HepG2 (cell line): ENCODE measurements around the gene SLC6A17. TPM values are rescaled to one million over a fixed set of nuclear protein-coding genes. Genes with fewer than 3 reads are reported as not detected.
A peak's percentile ranks its signal among the peaks of the same experiment; 100 is the strongest.

Experiments
- ARNT2 ChIP-seq: sonication (generic); formaldehyde crosslinking; IDR thresholded peaks from 2 replicates; pipeline ENCODE4 v1.8.0; 2022; ENCODE audit warnings: mild to moderate bottlenecking, low read depth, missing genetic modification reagents, moderate library complexity
- E2F5 ChIP-seq: sonication (generic); formaldehyde crosslinking; conservative IDR thresholded peaks from 2 replicates; pipeline ENCODE4 v1.4.0; 2020; ENCODE audit warnings: missing genetic modification reagents
- ELF1 ChIP-seq: sonication (generic); formaldehyde crosslinking; IDR thresholded peaks from 2 replicates; pipeline ENCODE4 v1.4.0; 2020; ENCODE audit warnings: missing genetic modification reagents
- HOMEZ ChIP-seq: IDR thresholded peaks from 2 replicates; pipeline ENCODE4 v1.6.1; 2016; ENCODE audit warnings: low read depth
- KDM3A ChIP-seq: IDR thresholded peaks from 2 replicates; pipeline ENCODE4 v1.6.1; 2018; ENCODE audit warnings: low read depth, missing compliant biosample characterization
- NCOR1 ChIP-seq: fragments of 200-600 bp; sonication (generic); IDR thresholded peaks from 2 replicates; pipeline ENCODE4 v1.7.0; 2017; ENCODE audit warnings: antibody characterized with exemption, low read length, borderline replicate concordance
- NR2F2 ChIP-seq: IDR thresholded peaks from 2 replicates; pipeline ENCODE4 v1.6.1; 2012; ENCODE audit warnings: low read depth, inconsistent platforms, borderline replicate concordance
- PRMT3 ChIP-seq: sonication (generic); formaldehyde crosslinking; IDR thresholded peaks from 2 replicates; pipeline ENCODE4 v1.8.1; 2022; ENCODE audit warnings: low read depth, mild to moderate bottlenecking, moderate library complexity, missing genetic modification reagents, borderline replicate concordance
- RBM39 ChIP-seq: fragments of 200-400 bp; formaldehyde crosslinking; IDR thresholded peaks from one replicate; pipeline ENCODE4 v1.6.1; 2018; ENCODE audit warnings: antibody characterized with exemption, mild to moderate bottlenecking, low read depth, low read length; ENCODE audit not compliant: poor library complexity, severe bottlenecking
- SAP130 ChIP-seq: IDR thresholded peaks from 2 replicates; pipeline ENCODE4 v1.6.1; 2016; ENCODE audit warnings: low read depth
- SNAI1 ChIP-seq: sonication (generic); formaldehyde crosslinking; IDR thresholded peaks from 2 replicates; pipeline ENCODE4 v1.5.0; 2020; ENCODE audit warnings: mild to moderate bottlenecking, missing genetic modification reagents, borderline replicate concordance
- TEF ChIP-seq: sonication (generic); formaldehyde crosslinking; IDR thresholded peaks from 2 replicates; pipeline ENCODE4 v1.5.0; 2020; ENCODE audit warnings: missing genetic modification reagents
- THAP9 ChIP-seq: sonication (generic); formaldehyde crosslinking; IDR thresholded peaks from 2 replicates; pipeline ENCODE4; 2020; ENCODE audit warnings: missing genetic modification reagents, mild to moderate bottlenecking, borderline replicate concordance
- ZBTB25 ChIP-seq: IDR thresholded peaks from 2 replicates; pipeline ENCODE4 v1.6.1; 2018; ENCODE audit warnings: missing genetic modification reagents
- ZNF234 ChIP-seq: sonication (generic); formaldehyde crosslinking; conservative IDR thresholded peaks from 2 replicates; pipeline ENCODE4 v1.5.1; 2020; ENCODE audit warnings: mild to moderate bottlenecking, missing genetic modification reagents
- ZNF264 ChIP-seq: sonication (generic); formaldehyde crosslinking; IDR thresholded peaks from 2 replicates; pipeline ENCODE4 v1.4.0; 2020; ENCODE audit warnings: missing genetic modification reagents
- ZNF451 ChIP-seq: sonication (generic); formaldehyde crosslinking; IDR thresholded peaks from 2 replicates; pipeline ENCODE4 v1.5.0; 2020; ENCODE audit warnings: mild to moderate bottlenecking, missing genetic modification reagents
- ZNF503 ChIP-seq: sonication (generic); formaldehyde crosslinking; IDR thresholded peaks from 2 replicates; pipeline ENCODE4 v1.4.0; 2020; ENCODE audit warnings: missing genetic modification reagents
- ZNF644 ChIP-seq: IDR thresholded peaks from 2 replicates; pipeline ENCODE4 v1.6.1; 2016; ENCODE audit warnings: low read depth
- ZNF788 ChIP-seq: sonication (generic); formaldehyde crosslinking; IDR thresholded peaks from 2 replicates; pipeline ENCODE4 v1.5.0; 2020; ENCODE audit warnings: mild to moderate bottlenecking, missing genetic modification reagents, borderline replicate concordance
- ZSCAN31 ChIP-seq: sonication (generic); formaldehyde crosslinking; IDR thresholded peaks from 2 replicates; pipeline ENCODE4 v1.5.0; 2020; ENCODE audit warnings: low read depth, mild to moderate bottlenecking, missing genetic modification reagents
- polyA plus RNA-seq, 8 experiments: library from polyadenylated mRNA; depleted of rRNA in 3 of 8; stranded (reverse) in 7 of 8; unstranded in 1 of 8; fragments of >200 nt; fragmentation: Illumina TruSeq in 4 of 8; extraction: Trizol in 4 of 8; gene quantifications; 2 replicates each; pipeline versions ENCODE4 v1.2.1 to v1.2.3, GENCODE V29; 2011 to 2016; ENCODE audit warnings: low read depth in 4 of 8, missing spikeins in 1 of 8, mixed read lengths in 1 of 8; ENCODE audit not compliant: insufficient read depth in 1 of 8
- total RNA-seq, 5 experiments: library from RNA; depleted of rRNA; stranded (reverse); fragments of >200 nt; fragmentation: Illumina TruSeq; extraction: Trizol; gene quantifications; 2 replicates each; pipeline ENCODE4 v1.2.3, GENCODE V29; 2016; ENCODE audit warnings: low read depth in 1 of 5

The SLC6A17 gene
- total and polyA plus RNA-seq, 2 of the 13 experiments (the other 11 are each of a cell fraction or from before 2014, with no cell fraction given), result not detected

- TF ChIP-seq ZNF503 (CRISPR knock-in tag) (no peak), NCOR1 (no peak), KDM3A (CRISPR knock-in tag) (no peak), E2F5 (CRISPR knock-in tag) (no peak), THAP9 (CRISPR knock-in tag) (no peak), RBM39 (no peak), SAP130 (0 out of 2 replicates have a peak, but pooled peaks have one; percentile 43), NR2F2 (no peak), ZNF234 (CRISPR knock-in tag) (no peak), ELF1 (CRISPR knock-in tag) (no peak), PRMT3 (no peak), SNAI1 (no peak), ZNF264 (CRISPR knock-in tag) (no peak), ZSCAN31 (CRISPR knock-in tag) (no peak), ZNF644 (CRISPR knock-in tag) (0 out of 2 replicates have a peak, but pooled peaks have one; percentile 53), TEF (CRISPR knock-in tag) (peak; percentile 71; the same call in 1 of the 2 replicates), ARNT2 (no peak), ZNF788 (CRISPR knock-in tag) (no peak), ZBTB25 (0 out of 2 replicates have a peak, but pooled peaks have one; percentile 33), HOMEZ (CRISPR knock-in tag) (no peak), ZNF451 (CRISPR knock-in tag) (no peak)
Observed at GRCh38 chr1:110155878-110156522, 5.7 kb downstream of the SLC6A17 start (continued).
